Ishikawa (cell line): ENCODE results near the gene ARHGAP8.

Source experiments
- CEBPB ChIP-seq: IDR thresholded peaks from 2 replicates; pipeline ENCODE4 v1.6.1; 2012
- CREB1 ChIP-seq: IDR thresholded peaks from 2 replicates; pipeline ENCODE4 v1.6.1; 2012; ENCODE audit warnings: low read depth
- EGR1 ChIP-seq: IDR thresholded peaks from 2 replicates; pipeline ENCODE4 v1.6.1; 2012
- EP300 ChIP-seq: IDR thresholded peaks from 2 replicates; pipeline ENCODE4 v1.6.1; 2012; ENCODE audit warnings: borderline replicate concordance
- MAX ChIP-seq: IDR thresholded peaks from 2 replicates; pipeline ENCODE4 v1.6.1; 2012
- NFIC ChIP-seq: IDR thresholded peaks from 2 replicates; pipeline ENCODE4 v1.6.1; 2012
- RAD21 ChIP-seq: IDR thresholded peaks from 2 replicates; pipeline ENCODE4 v1.6.1; 2012; ENCODE audit warnings: low read depth
- REST ChIP-seq: IDR thresholded peaks from 2 replicates; pipeline ENCODE4 v1.6.1; 2012; ENCODE audit warnings: low read depth, mild to moderate bottlenecking
- TAF1 ChIP-seq: IDR thresholded peaks from 2 replicates; pipeline ENCODE4 v1.6.1; 2012; ENCODE audit warnings: low read depth, mild to moderate bottlenecking
- TEAD4 ChIP-seq: IDR thresholded peaks from 2 replicates; pipeline ENCODE4 v1.6.1; 2012
- USF1 ChIP-seq: IDR thresholded peaks from 2 replicates; pipeline ENCODE4 v1.6.1; 2012
- YY1 ChIP-seq: IDR thresholded peaks from 2 replicates; pipeline ENCODE4 v1.6.1; 2012; ENCODE audit warnings: low read depth

- no peak for TF ChIP-seq CEBPB
- TF ChIP-seq YY1 = no peak
- TF ChIP-seq TAF1 = no peak
- no peak for TF ChIP-seq RAD21
- TF ChIP-seq REST = no peak
- no peak for TF ChIP-seq EP300
- no peak for TF ChIP-seq NFIC
- no peak for TF ChIP-seq CREB1
- TF ChIP-seq MAX = no peak
- TF ChIP-seq EGR1 = no peak
- TF ChIP-seq TEAD4 = no peak
- TF ChIP-seq USF1 = no peak
Measured at GRCh38 chr22:44723801-44724200, 28.6 kb upstream of the ARHGAP8 start.
